GM10266 (cell line): Measurements from ENCODE around the gene CLIP4.
"Not testable (repeated sequence)": the region's sequence is repeated elsewhere in the genome, so short reads cannot be mapped to it uniquely, and the experiment has no call there.

Source experiments
- DNase-seq: peaks from one replicate; pipeline ENCODE4 v3.0.0; 2012; ENCODE audit errors: extremely low spot score
- CTCF ChIP-seq: IDR thresholded peaks from 2 replicates; pipeline ENCODE4 v1.5.1; 2012; ENCODE audit warnings: mild to moderate bottlenecking, low read depth; ENCODE audit not compliant: control insufficient read depth, insufficient read depth; ENCODE audit errors: missing control alignments

Gene CLIP4

GRCh38 chr2:29080886-29081743 lies 34.1 kb upstream of the CLIP4 start:
- no peak for TF ChIP-seq CTCF
- DNase-seq, result no peak

GRCh38 chr2:29082804-29083495 lies 32.3 kb upstream of the CLIP4 start:
- DNase-seq, result no peak
- TF ChIP-seq CTCF, result no peak

GRCh38 chr2:29084554-29084953 lies 30.7 kb upstream of the CLIP4 start:
- no peak for TF ChIP-seq CTCF

GRCh38 chr2:29090311-29090710 lies 24.9 kb upstream of the CLIP4 start:
- not testable (repeated sequence) for DNase-seq

More at GRCh38 chr2:29084554-29084953, 30.7 kb upstream of the CLIP4 start:
- DNase-seq, result no peak

GRCh38 chr2:29096969-29097368 lies 18.2 kb upstream of the CLIP4 start:
- no peak for DNase-seq

GRCh38 chr2:29097569-29097968 lies 17.6 kb upstream of the CLIP4 start:
- TF ChIP-seq CTCF, result no peak
- DNase-seq, result no peak

More at GRCh38 chr2:29096969-29097368, 18.2 kb upstream of the CLIP4 start:
- TF ChIP-seq CTCF, result no peak

GRCh38 chr2:29100564-29100963 lies 14.7 kb upstream of the CLIP4 start:
- no peak for DNase-seq
- TF ChIP-seq CTCF, result no peak
